PC-9 (cell line): Measurements from ENCODE around the gene HOMER2.
"Not testable (repeated sequence)": the region's sequence is repeated elsewhere in the genome, so short reads cannot be mapped to it uniquely, and the experiment has no call there.

Experiments
- EZH2 ChIP-seq: fragments of 200-600 bp; sonication (generic); IDR thresholded peaks from 2 replicates; pipeline ENCODE4 v1.8.0; 2017; ENCODE audit warnings: antibody characterized with exemption, low read depth
- TF ChIP-seq, protein P1 (sequence below): fragments of 200-600 bp; sonication (generic); conservative IDR thresholded peaks from 2 replicates; pipeline ENCODE4 v1.6.1; 2017; ENCODE audit warnings: mixed run types, antibody characterized with exemption, mild to moderate bottlenecking, moderate library complexity

DNA sequence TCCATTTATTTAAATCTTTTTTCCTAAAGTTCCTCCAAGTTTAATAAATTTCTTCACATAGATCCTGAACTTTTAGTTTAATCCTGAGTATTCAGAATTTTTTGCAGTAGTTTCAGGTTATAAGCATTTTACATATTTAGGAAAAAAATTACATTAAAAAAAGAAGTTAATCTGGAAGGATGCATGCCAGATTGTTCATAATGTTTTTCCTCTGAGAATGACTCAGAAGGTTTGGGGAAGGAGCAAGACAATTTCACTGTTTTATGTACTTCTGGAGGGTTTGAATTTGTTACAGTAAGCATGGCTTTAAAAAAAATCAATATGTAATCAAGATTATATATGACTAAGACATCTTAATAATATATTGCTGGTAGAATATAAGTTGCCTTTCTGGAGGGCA, 130.7 kb downstream of the HOMER2 start:
- TF ChIP-seq, protein P1, sequence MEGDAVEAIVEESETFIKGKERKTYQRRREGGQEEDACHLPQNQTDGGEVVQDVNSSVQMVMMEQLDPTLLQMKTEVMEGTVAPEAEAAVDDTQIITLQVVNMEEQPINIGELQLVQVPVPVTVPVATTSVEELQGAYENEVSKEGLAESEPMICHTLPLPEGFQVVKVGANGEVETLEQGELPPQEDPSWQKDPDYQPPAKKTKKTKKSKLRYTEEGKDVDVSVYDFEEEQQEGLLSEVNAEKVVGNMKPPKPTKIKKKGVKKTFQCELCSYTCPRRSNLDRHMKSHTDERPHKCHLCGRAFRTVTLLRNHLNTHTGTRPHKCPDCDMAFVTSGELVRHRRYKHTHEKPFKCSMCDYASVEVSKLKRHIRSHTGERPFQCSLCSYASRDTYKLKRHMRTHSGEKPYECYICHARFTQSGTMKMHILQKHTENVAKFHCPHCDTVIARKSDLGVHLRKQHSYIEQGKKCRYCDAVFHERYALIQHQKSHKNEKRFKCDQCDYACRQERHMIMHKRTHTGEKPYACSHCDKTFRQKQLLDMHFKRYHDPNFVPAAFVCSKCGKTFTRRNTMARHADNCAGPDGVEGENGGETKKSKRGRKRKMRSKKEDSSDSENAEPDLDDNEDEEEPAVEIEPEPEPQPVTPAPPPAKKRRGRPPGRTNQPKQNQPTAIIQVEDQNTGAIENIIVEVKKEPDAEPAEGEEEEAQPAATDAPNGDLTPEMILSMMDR, result not testable (repeated sequence)
- not testable (repeated sequence) for TF ChIP-seq EZH2
